Activated naive CD8-positive, alpha-beta T cell treated with anti-CD3 and anti-CD28 coated beads, Interleukin-2, amount 10 ng/mL, durations not matched to agents 7 days and 5 days (primary cell): Measurements from ENCODE around the gene NIM1K. TPM values are rescaled to one million over a fixed set of nuclear protein-coding genes. Genes with fewer than 3 reads are reported as not detected.
"Not testable (repeated sequence)": the region's sequence is repeated elsewhere in the genome, so short reads cannot be mapped to it uniquely, and the experiment has no call there.

ENCODE experiments used
- ATAC-seq: fragments of 150-1000 bp; cut with Tn5 transposase; one replicate; pipeline ENCODE4 v1.10.0; 2021; ENCODE audit warnings: low read depth, moderate library complexity
- POLR2A ChIA-PET: fragments of 350-600 bp; sonication (Branson Sonifier 250); formaldehyde crosslinking; loops from one replicate; lab custom pipeline; 2021; ENCODE audit warnings: antibody characterized with exemption; lab: Charles Lee
- DNase-seq: peaks from one replicate; pipeline ENCODE4 v3.0.0; 2021
- H3K27ac Mint-ChIP-seq: one replicate; pipeline ENCODE4 v1.8.0; 2022; ENCODE audit warnings: mild to moderate bottlenecking, mixed read lengths
- H3K27me3 Mint-ChIP-seq: one replicate; pipeline ENCODE4 v1.8.0; 2022; ENCODE audit warnings: mild to moderate bottlenecking, moderate library complexity, mixed read lengths
- H3K36me3 Mint-ChIP-seq: one replicate; pipeline ENCODE4 v1.8.0; 2021; ENCODE audit warnings: mild to moderate bottlenecking, mixed read lengths
- H3K4me1 Mint-ChIP-seq: one replicate; pipeline ENCODE4 v1.8.0; 2021; ENCODE audit warnings: mixed read lengths
- H3K4me3 Mint-ChIP-seq: one replicate; pipeline ENCODE4 v1.8.0; 2022; ENCODE audit warnings: mild to moderate bottlenecking, moderate library complexity, mixed read lengths
- H3K9me3 Mint-ChIP-seq: one replicate; pipeline ENCODE4 v1.8.0; 2021; ENCODE audit warnings: mixed read lengths
- total RNA-seq, 2 experiments: library from RNA; stranded (reverse); gene quantifications; one replicate each; pipeline ENCODE4 v1.2.3, GENCODE V29; 2021

NIM1K gene
- total RNA-seq, 2 experiments from 2014 or later = 0.43 to 0.75 TPM

DNA sequence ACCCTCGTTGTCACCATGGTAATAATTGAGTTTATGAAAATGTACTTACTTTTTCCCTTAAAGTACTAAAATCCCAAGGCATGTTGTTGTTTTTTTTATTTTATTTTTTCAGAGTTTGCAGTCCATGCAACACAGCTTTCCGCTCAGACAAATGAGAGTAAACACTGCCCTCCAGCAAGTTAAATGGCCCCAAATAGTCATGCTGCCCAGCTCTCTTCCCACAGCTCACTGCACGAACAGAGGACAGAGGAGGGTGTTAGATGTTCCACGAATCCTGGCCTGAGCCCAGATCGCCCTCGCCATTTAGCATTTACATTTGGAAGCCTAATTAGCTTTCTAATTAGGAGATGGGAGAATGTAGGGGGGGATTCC, 1.9 kb downstream of the NIM1K start:
- H3K9me3 Mint-ChIP-seq = no peaks in the 10 kb centered on the region
- no peak for DNase-seq
- ATAC-seq = no peak
- peaks cover 16% of the 10 kb centered on the region for H3K27me3 Mint-ChIP-seq
- peaks cover 27% of the 10 kb centered on the region for H3K4me1 Mint-ChIP-seq
- H3K4me3 Mint-ChIP-seq = peak overlapping the region; percentile 86
- H3K36me3 Mint-ChIP-seq = peaks cover 2% of the 10 kb centered on the region
- POLR2A ChIA-PET = interaction anchor here (0.6 to 3.3 kb wide), 3 partner anchors 73 to 129 kb away, joined by 3 to 10 read pairs (median 3); partner anchors contain the start of gene ZNF131
- H3K27ac Mint-ChIP-seq = no peak overlapping the region

DNA sequence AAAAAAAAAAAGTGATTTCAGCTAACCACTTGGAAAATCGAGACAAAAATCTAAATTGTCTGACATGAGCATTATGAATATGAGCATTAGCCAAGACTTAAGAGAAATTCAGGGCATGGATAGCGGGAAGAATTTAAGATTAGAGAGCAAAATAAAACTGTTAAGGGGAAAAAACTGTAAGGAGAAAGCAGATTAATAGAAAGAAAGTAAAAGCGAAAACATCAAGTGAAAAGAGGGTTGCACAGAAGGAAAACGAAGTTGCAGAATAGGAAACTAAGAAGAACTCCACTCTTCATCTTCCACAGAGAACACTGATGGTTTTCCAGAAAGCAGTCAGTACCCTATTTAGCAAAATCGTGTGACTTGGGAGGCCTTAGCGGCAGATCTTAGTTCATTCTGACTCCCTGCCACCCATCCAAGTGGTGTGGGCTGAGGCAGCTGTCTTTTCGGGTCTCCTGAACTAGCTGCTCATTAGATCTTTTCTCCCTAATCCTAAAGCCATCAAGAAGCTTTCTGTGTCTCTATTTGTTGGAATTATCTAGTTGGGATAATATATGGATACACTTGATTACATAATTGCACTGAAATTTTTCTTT, 3.7 kb downstream of the NIM1K start:
- Mint-ChIP-seq H3K27ac (no peak overlapping the region), H3K27me3 (peaks cover 11% of the 10 kb centered on the region), H3K9me3 (no peaks in the 10 kb centered on the region), H3K4me1 (peaks cover 27% of the 10 kb centered on the region), H3K4me3 (no peak overlapping the region), H3K36me3 (peaks cover 2% of the 10 kb centered on the region)
- DNase-seq (no peak), ATAC-seq (no peak)
- POLR2A ChIA-PET = interaction anchor here (0.7 to 1.7 kb wide), 2 partner anchors 117 to 302 kb away, joined by 4 to 5 read pairs; partner anchors contain the start of gene HMGCS1

DNA sequence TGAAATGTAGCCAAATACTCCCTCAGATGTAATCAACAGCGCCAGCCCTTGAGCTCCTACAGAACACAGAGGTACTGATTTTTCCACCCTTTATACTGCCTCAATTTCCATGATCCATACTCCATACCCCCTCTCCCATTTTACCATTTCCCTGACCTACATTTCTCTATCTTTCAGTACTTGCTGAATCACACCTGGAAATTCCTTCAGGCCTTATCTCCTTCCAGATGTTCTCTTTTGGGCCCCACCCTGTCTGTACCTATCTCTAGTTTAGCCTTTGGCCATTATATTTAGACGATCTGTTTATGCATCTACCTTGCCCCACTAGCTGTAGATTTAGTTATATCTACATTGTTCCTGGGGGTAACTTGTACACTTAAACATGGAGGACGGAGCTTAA, 5.5 kb downstream of the NIM1K start:
- POLR2A ChIA-PET = no interaction called here
- H3K4me3 Mint-ChIP-seq = no peak overlapping the region
- H3K36me3 Mint-ChIP-seq = peaks cover 2% of the 10 kb centered on the region
- no peaks in the 10 kb centered on the region for H3K27me3 Mint-ChIP-seq
- peaks cover 18% of the 10 kb centered on the region for H3K4me1 Mint-ChIP-seq
- ATAC-seq (no peak), DNase-seq (no peak)
- no peak overlapping the region for H3K27ac Mint-ChIP-seq
- H3K9me3 Mint-ChIP-seq = no peaks in the 10 kb centered on the region

DNA sequence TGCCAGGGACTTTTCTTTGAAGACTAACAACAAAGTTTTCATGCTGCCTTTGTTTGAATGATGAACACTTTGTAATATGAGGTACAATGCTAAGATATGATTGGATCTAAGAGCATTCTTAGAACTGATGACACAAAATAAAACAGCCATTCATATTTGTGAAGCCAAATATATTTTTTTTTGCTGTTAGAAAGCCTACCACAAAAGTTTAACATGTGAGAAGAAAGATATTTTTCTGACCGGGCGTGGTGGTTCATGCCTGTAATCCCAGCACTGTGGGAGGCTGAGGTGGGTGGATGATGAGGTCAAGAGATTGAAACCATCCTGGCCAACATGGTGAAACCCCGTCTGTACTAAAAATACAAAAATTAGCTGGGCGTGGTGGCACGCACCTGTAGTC, 9.4 kb downstream of the NIM1K start:
- H3K4me3 Mint-ChIP-seq, POLR2A ChIA-PET, H3K9me3 Mint-ChIP-seq, H3K27me3 Mint-ChIP-seq, DNase-seq, ATAC-seq, H3K36me3 Mint-ChIP-seq, H3K4me1 Mint-ChIP-seq, H3K27ac Mint-ChIP-seq: not testable (repeated sequence)

DNA sequence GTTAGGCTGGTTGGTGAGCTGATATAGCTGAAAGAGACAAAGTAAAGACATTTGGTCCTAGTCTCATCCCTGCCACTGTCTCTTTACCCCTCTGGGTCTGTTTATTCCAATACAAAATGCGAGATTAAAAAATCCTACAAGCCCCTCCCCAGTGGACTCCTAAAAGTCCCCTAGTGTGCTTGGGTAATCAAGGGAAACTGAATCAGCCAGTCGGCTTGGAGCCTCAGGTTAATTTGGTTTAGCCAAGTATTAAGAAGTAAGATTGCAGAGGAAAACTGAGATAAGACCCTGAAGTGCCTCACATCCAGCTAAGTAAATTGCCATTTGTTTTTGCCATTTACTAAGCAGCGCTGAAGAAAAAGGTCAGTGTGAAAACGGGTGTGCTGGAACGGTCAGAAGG, 10.4 kb downstream of the NIM1K start:
- no peaks in the 10 kb centered on the region for H3K4me1 Mint-ChIP-seq

DNA sequence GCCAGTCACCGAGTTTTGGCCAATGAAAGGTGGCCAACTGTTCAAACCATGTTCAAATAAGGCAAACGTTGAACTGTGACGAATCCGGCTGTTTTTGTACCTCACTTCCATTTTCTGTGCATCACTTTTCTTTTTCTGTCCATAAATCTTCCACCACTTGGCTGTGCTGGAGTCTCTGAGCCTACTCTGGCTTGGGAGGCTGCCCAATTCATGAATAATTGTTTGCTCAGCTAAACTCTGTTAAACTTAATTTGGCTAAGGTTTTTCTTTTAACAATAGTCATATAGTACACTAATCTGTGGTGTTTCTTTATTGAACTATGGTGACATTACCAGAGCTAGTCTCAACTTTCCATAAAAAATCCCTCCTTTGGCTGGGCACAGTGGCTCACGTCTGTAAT, 11.3 kb downstream of the NIM1K start:
- peaks cover 4% of the 10 kb centered on the region for H3K27me3 Mint-ChIP-seq
- DNase-seq (no peak), ATAC-seq (no peak)
- H3K36me3 Mint-ChIP-seq = peaks cover 2% of the 10 kb centered on the region
- H3K4me3 Mint-ChIP-seq = no peak overlapping the region
- H3K4me1 Mint-ChIP-seq = no peaks in the 10 kb centered on the region
- POLR2A ChIA-PET = no interaction called here
- H3K9me3 Mint-ChIP-seq = no peaks in the 10 kb centered on the region
- H3K27ac Mint-ChIP-seq = no peak overlapping the region

More for the DNA sequence above, 10.4 kb downstream of the NIM1K start:
- Mint-ChIP-seq H3K4me3 (no peak overlapping the region), H3K36me3 (peaks cover 2% of the 10 kb centered on the region), H3K27me3 (no peaks in the 10 kb centered on the region), H3K9me3 (no peaks in the 10 kb centered on the region), H3K27ac (no peak overlapping the region)
- DNase-seq (no peak), ATAC-seq (no peak)
- POLR2A ChIA-PET = no interaction called here

DNA sequence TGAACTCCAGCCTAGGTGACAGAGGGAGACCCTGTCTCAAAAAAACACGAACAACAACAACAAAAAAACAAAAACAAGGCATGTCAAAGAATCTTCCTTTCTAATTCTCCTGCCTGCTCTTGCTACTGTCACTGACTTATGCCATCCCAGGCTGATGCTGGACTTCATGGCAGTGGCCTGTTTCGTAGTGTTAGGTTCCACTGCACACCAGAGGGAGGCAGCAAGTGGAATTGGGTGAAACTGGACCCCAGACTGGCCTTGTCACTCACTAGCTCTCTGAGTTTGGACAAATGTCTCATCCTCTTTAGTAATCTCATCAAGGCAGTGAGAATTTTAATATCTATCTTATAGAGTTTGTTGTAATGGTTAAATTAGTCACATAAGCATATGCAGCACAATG, 12.9 kb downstream of the NIM1K start:
- no peak for DNase-seq
- H3K27ac Mint-ChIP-seq = no peak overlapping the region
- H3K4me3 Mint-ChIP-seq = no peak overlapping the region
- POLR2A ChIA-PET = interaction anchor here (0.7 kb wide), 1 partner anchor 140 kb away, joined by 3 read pairs; no protein-coding TSS in a partner anchor
- no peaks in the 10 kb centered on the region for H3K4me1 Mint-ChIP-seq
- no peaks in the 10 kb centered on the region for H3K9me3 Mint-ChIP-seq
- ATAC-seq = no peak
- peaks cover 4% of the 10 kb centered on the region for H3K27me3 Mint-ChIP-seq
- peaks cover 2% of the 10 kb centered on the region for H3K36me3 Mint-ChIP-seq

DNA sequence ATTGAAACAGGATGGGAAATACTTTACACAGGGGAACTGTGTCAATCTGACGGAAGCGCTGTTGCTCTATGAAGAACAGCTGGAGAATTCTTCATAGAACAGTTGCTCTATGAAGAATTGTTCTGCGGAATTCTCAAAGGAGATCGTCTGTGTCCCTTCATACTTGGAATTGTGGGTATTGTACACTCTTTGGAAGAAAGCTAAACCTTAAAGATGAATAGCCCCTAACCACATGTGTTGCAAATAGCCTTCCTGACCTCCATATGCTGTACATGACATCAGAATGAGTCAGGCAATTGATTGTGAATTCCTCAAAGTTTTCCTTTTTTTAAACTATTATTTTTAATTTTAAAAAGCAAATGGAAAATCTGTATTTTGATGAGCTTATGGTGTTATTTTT, 15.6 kb downstream of the NIM1K start:
- no peak overlapping the region for H3K4me3 Mint-ChIP-seq
- H3K27me3 Mint-ChIP-seq = peaks cover 7% of the 10 kb centered on the region
- ATAC-seq (no peak), DNase-seq (no peak)
- H3K36me3 Mint-ChIP-seq = no peaks in the 10 kb centered on the region
- H3K9me3 Mint-ChIP-seq = no peaks in the 10 kb centered on the region
- POLR2A ChIA-PET = no interaction called here
- H3K27ac Mint-ChIP-seq = no peak overlapping the region
- no peaks in the 10 kb centered on the region for H3K4me1 Mint-ChIP-seq

DNA sequence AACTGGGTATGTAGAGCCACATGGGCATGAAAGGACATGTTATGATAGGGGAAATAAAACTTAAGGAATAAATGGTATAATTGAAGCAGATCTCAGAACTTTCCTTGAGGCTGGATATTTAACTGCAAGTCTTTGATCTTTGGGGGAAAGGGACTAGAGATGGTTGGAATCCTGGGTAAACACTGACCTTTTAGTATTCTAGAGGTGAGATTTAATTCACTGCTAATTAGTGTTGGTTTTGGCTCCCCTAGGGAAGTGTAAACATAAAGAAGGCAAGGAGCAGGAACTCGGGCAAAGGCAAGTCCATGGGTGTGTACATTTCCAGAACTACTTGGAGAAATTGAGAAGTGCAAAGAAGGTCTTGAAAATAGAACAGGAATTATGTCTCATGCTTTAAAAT, 16.6 kb downstream of the NIM1K start:
- ATAC-seq (no peak), DNase-seq (no peak)
- no peak overlapping the region for H3K27ac Mint-ChIP-seq
- POLR2A ChIA-PET = no interaction called here
- H3K4me1 Mint-ChIP-seq = no peaks in the 10 kb centered on the region
- H3K36me3 Mint-ChIP-seq = no peaks in the 10 kb centered on the region
- H3K27me3 Mint-ChIP-seq = peaks cover 9% of the 10 kb centered on the region
- no peaks in the 10 kb centered on the region for H3K9me3 Mint-ChIP-seq
- no peak overlapping the region for H3K4me3 Mint-ChIP-seq

DNA sequence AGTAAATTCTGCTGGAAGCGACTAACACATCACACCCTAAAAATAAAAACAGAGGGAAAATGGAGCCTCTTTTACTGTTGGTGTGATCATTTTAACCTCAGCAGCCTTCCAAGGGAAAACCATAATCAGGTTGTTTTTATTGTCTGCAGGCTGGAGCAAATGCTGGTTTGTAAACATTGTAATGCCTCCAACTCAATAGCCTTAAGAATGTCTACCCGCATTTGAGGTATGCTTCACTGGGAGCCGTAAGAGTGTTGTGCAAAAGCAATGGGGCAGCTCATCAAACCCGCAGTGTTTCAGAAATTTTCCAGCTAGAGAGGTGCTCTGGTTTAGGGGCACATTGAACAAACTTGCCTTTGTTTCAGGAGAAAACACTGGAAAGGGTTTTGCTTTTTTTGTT, 17.0 kb downstream of the NIM1K start:
- ATAC-seq = no peak
- Mint-ChIP-seq H3K27ac (no peak overlapping the region), H3K9me3 (no peaks in the 10 kb centered on the region), H3K4me1 (no peaks in the 10 kb centered on the region), H3K27me3 (peaks cover 9% of the 10 kb centered on the region), H3K36me3 (no peaks in the 10 kb centered on the region), H3K4me3 (no peak overlapping the region)
- DNase-seq = no peak
- POLR2A ChIA-PET = no interaction called here

DNA sequence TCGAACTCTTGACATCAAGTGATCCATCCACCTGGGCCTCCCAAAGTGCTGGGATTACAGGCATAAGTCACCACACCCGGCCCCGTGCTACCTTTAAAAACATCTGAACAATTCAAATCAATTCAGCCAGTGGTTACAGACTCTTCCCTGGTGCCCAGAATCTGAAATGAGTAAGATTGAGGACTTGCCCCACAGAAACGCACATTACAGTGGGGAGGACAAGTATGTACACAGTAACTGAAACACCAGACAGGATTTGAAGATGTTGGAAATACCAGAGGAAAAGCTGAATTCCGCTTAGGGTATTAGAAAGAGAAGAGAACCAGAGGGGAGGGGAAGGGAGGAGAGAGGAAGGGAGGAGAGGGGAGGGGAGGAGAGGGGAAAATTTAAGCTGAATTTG, 17.8 kb downstream of the NIM1K start:
- no peaks in the 10 kb centered on the region for H3K9me3 Mint-ChIP-seq
- no peak for DNase-seq
- POLR2A ChIA-PET = no interaction called here
- H3K36me3 Mint-ChIP-seq = no peaks in the 10 kb centered on the region
- ATAC-seq = no peak
- no peak overlapping the region for H3K27ac Mint-ChIP-seq
- H3K4me1 Mint-ChIP-seq = no peaks in the 10 kb centered on the region
- H3K4me3 Mint-ChIP-seq = no peak overlapping the region
- peaks cover 9% of the 10 kb centered on the region for H3K27me3 Mint-ChIP-seq

DNA sequence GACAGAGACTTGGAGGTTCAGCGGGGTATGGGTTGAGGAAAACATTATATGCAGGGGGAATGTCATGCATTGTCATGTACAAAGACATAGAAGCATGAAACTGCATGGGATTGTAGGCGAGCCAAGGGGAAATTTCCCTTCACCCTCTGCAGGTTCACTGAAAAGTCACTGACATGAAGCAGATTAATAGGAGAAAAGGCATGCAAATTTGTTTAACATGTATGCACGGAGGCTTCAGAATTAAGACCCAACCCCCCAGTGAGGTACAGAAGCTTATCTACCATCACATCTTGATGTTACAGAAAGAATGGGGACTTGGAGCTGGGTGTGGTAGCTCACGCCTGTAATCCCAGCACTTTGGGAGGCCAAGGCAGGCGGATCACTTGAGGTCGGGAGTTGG, 18.5 kb downstream of the NIM1K start:
- POLR2A ChIA-PET = no interaction called here
- Mint-ChIP-seq H3K27ac (no peak overlapping the region), H3K4me3 (no peak overlapping the region), H3K4me1 (no peaks in the 10 kb centered on the region), H3K9me3 (no peaks in the 10 kb centered on the region), H3K27me3 (peaks cover 9% of the 10 kb centered on the region), H3K36me3 (no peaks in the 10 kb centered on the region)
- ATAC-seq (no peak), DNase-seq (no peak)

DNA sequence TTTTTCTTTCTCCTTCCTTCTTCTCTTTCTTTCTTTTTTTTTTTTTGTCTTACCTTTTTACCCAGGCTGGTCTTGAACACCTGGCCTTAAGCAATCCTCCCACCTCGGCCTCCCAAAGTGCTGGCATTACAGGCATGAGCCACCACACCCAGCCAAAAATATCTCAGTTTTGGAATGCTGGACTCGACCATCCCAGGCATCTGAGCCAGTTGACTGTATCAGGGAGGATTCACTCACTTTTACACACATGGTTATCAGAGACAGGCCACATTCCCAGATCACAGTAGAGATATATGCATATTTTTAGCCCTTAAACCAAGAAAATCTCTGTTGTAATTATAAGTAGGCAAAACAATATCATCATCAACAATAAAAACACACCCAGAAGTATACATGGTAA, 21.9 kb downstream of the NIM1K start:
- no peak overlapping the region for H3K27ac Mint-ChIP-seq
- no peaks in the 10 kb centered on the region for H3K9me3 Mint-ChIP-seq
- no peak for DNase-seq
- H3K36me3 Mint-ChIP-seq = no peaks in the 10 kb centered on the region
- H3K4me3 Mint-ChIP-seq = no peak overlapping the region
- POLR2A ChIA-PET = no interaction called here
- no peaks in the 10 kb centered on the region for H3K4me1 Mint-ChIP-seq
- peaks cover 11% of the 10 kb centered on the region for H3K27me3 Mint-ChIP-seq
- ATAC-seq = no peak

DNA sequence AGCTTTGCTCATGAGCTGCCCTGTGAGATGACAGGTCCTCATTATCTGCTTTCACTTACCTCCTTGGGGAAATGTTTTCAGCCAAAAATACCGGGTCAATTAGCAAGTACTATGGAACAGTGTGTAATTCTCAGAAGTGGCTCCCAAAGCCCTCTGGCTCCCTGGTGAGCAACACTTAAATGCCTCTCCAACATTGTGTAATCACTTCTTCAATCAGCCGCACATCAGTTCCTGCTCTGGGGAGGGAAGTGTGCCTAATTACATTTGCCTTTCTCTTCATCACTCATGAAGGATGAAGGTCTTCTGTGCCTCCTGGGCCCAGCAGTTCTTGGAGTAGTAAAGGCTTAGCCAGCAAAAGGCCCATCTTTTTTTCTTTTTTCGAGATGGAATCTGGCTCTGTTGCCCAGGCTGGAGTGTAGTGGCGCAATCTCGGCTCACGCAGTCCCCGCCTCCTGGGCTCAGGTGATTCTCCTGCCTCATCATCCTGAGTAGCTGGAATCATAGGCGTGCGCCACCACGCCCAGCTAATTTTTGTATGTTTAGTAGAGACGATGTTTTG, 23.1 kb downstream of the NIM1K start:
- no peak overlapping the region for H3K27ac Mint-ChIP-seq
- no peak overlapping the region for H3K4me3 Mint-ChIP-seq
- POLR2A ChIA-PET = no interaction called here
- H3K4me1 Mint-ChIP-seq = no peaks in the 10 kb centered on the region
- no peaks in the 10 kb centered on the region for H3K9me3 Mint-ChIP-seq
- peaks cover 11% of the 10 kb centered on the region for H3K27me3 Mint-ChIP-seq
- DNase-seq (no peak), ATAC-seq (no peak)
- H3K36me3 Mint-ChIP-seq = no peaks in the 10 kb centered on the region
